Neuron (in vitro differentiated cells): ENCODE measurements around the gene PACS1.

Source experiments
- H2AFZ ChIP-seq: one replicate; pipeline ENCODE4 v1.6.1; 2013; ENCODE audit warnings: low read depth, mild to moderate bottlenecking, inconsistent platforms, low read length, moderate library complexity
- H3K27me3 ChIP-seq: one replicate; pipeline ENCODE4 v1.6.1; 2013; ENCODE audit warnings: low read length; ENCODE audit not compliant: insufficient read depth
- H3K36me3 ChIP-seq: one replicate; pipeline ENCODE4 v1.6.1; 2013; ENCODE audit warnings: low read length; ENCODE audit not compliant: insufficient read depth
- H3K4me1 ChIP-seq: one replicate; pipeline ENCODE4 v1.6.1; 2013; ENCODE audit warnings: low read length; ENCODE audit not compliant: insufficient read depth
- H3K4me3 ChIP-seq: 2 replicates; pipeline ENCODE4 v1.5.1; 2013; ENCODE audit warnings: mild to moderate bottlenecking, low read length, moderate library complexity
- H3K9me3 ChIP-seq: one replicate; pipeline ENCODE4 v1.6.1; 2013; ENCODE audit warnings: low read length

Gene PACS1

DNA sequence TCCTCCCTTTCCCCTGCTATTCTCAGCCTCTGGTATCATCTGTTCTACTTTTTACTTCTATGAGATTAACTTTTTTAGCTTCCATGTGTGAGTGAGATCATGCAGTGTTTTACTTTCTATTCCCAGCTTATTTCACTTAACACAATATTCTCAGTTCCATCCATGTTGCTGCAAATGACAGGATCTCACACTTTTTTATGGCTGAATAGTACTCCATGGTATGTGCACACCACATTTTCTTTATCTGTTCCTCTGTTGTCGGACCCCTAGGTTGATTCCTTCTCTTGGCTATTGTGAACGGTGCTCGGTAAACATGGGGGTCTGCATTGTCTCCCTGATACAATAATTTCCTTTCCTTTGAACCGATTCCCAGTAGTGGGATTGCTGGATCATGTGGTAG, 117.4 kb downstream of the PACS1 start:
- peaks cover 8% of the 10 kb centered on the region for H3K4me1 ChIP-seq
- no peaks in the 10 kb centered on the region for H3K9me3 ChIP-seq
- H2AFZ ChIP-seq = no peak overlapping the region
- no peaks in the 10 kb centered on the region for H3K27me3 ChIP-seq
- H3K4me3 ChIP-seq = no peak overlapping the region
- no peaks in the 10 kb centered on the region for H3K36me3 ChIP-seq

DNA sequence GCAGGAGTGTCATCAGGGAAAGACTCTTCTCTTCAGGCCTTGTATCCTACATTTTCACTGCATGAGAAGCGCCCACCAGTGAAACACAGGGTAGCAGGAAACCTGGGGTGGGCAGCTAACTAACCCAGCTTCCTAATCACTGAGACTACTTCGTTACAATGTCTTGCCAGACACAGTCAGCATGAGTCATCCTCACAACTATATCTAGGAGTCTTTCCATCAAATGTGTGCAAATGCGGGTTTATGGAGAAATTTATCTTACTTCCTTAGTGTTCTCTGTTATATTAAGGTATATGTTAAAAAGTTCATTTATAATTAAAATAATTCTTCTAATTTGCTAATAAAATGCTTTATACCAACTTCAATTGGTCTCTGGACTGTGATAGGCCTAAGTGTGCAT, 118.5 kb downstream of the PACS1 start:
- Histone ChIP-seq H2AFZ (no peak overlapping the region), H3K4me3 (no peak overlapping the region), H3K9me3 (no peaks in the 10 kb centered on the region)

DNA sequence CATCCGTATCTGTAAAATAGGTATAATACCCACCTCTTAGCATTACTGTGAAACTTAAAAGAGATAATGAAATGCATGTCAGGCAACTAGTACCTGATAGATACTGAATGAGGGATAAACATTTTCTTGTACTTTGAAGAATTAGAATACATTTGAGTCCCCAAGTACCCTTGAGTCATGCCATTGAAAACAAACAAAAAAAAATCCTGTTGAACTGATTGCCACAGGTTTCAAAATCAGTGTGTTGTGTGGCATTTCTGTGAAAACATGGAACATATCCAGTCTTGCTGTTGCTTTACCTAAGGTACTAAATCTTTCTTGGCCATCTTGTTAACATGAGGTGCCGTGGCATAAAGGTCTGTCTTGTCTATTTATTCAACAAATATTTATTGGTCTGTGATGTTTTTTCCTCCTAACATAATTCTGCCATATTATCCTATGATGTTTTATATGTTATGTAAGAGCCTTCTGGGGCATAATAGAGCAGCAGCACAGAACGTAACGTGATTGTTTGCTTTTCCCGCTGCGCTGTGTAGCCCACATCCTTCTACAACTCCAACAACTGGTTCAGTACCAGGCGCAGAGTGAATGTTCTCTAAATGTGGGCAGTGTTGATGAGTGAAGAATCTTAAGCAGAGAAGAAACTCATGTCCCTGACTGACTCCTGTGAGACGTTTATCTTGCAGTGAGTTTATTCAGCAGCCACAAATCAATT, 119.1 kb downstream of the PACS1 start:
- Histone ChIP-seq H3K4me1 (no peaks in the 10 kb centered on the region), H3K27me3 (no peaks in the 10 kb centered on the region), H2AFZ (no peak overlapping the region), H3K9me3 (no peaks in the 10 kb centered on the region), H3K4me3 (no peak overlapping the region), H3K36me3 (peaks cover 5% of the 10 kb centered on the region)

More for the DNA sequence above, 118.5 kb downstream of the PACS1 start:
- Histone ChIP-seq H3K36me3 (peaks cover 4% of the 10 kb centered on the region), H3K4me1 (peaks cover 4% of the 10 kb centered on the region), H3K27me3 (no peaks in the 10 kb centered on the region)

DNA sequence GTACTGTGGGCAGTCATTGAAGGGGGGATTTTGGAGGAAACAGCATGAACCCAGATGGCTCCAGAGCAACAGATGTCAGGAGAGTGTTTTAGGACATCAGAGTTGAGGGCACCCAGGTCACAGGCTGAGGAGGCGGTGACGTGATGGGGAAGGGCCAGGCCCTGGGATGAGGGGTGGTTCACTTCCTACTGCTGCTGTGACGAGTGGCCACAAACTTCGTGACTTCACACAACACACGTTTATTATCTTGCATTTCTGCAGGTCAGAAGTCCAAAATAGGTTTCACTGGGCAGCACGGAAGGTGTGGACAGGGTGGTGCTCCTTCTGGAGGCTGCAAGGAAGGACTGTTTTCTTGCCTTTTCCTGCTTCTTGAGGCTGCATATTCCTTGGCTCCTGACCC, 120.7 kb downstream of the PACS1 start:
- Histone ChIP-seq H2AFZ (no peak overlapping the region), H3K4me1 (no peaks in the 10 kb centered on the region), H3K27me3 (no peaks in the 10 kb centered on the region), H3K36me3 (peaks cover 8% of the 10 kb centered on the region), H3K4me3 (no peak overlapping the region), H3K9me3 (no peaks in the 10 kb centered on the region)

DNA sequence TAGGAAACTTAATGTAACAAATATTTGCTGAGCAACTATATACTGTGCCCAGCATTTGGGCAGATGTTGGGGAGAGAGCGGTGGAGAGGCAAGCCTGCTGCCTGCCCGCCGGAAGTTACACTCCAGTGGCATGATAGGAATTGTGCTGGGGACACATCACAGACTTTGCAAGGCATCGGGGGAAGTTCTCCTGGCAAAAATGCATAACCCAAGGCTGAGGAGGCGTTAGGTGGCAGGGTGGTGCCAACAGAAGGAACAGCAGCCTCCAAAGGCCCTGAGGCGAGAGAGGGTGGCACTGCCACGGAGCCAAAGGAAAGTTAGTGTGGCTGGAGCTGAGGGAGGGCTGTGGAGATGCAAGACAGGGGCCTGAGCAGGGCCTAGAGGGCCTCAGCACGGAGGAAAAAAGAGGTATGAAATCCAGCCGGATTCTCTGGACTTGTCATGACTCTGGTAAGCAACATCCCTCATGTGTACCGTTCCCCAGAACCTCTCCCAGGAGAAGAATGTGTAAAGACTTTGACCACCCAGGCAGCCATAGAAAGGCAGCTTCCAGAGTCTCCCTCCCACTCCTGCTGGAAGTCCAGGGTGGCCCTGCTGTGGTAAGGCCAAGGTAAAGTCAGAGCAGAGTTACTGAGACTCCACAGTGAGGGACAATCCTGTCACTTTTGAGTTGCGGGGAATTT, 122.2 kb downstream of the PACS1 start:
- Histone ChIP-seq H3K4me3 (no peak overlapping the region), H3K4me1 (no peaks in the 10 kb centered on the region), H3K36me3 (peaks cover 8% of the 10 kb centered on the region), H2AFZ (no peak overlapping the region), H3K27me3 (no peaks in the 10 kb centered on the region), H3K9me3 (no peaks in the 10 kb centered on the region)

DNA sequence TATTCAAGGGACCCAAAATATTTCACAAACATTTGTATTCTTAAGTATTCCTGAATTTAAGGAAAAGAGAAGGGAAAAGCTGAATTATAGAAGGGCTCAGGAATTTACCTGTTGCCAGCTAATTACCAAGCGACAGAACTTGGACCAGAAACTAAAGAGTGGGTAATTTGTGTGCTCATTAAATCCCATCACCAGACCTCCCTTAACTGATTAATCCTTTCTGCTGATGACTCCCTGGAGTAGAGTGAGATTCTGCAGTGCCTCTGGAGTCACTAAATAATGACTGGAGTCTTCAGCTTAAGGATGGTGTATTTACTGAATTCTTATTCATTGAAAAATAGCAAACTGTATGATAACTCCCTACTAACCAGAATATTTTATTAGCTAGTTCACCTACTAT, 124.3 kb downstream of the PACS1 start:
- Histone ChIP-seq H3K4me3 (no peak overlapping the region), H3K27me3 (no peaks in the 10 kb centered on the region), H3K9me3 (peaks cover 2% of the 10 kb centered on the region), H2AFZ (no peak overlapping the region), H3K36me3 (peaks cover 11% of the 10 kb centered on the region), H3K4me1 (no peaks in the 10 kb centered on the region)

DNA sequence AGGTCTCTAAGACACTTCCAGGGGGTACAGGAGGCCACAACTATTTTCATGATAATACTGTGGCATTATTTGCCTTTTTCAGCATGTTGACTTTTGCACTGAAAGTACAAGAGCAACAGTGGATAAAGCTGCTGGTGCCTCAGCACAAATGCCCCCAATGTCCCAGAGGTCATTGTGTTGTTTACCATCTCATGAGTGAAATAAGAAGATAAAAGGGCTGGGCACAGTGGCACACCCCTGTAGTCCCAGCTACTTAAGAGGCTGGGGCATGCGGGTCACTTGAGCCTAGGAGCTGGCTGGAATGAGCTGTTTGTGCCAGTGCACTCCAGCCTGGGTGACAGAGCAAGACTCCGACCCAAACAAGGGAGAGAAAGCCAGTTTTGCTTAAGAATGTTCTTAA, 125.8 kb downstream of the PACS1 start:
- H3K4me1 ChIP-seq = no peaks in the 10 kb centered on the region
- no peak overlapping the region for H3K4me3 ChIP-seq
- H3K27me3 ChIP-seq = no peaks in the 10 kb centered on the region
- H3K9me3 ChIP-seq = peaks cover 2% of the 10 kb centered on the region
- H2AFZ ChIP-seq = no peak overlapping the region
- peaks cover 11% of the 10 kb centered on the region for H3K36me3 ChIP-seq

DNA sequence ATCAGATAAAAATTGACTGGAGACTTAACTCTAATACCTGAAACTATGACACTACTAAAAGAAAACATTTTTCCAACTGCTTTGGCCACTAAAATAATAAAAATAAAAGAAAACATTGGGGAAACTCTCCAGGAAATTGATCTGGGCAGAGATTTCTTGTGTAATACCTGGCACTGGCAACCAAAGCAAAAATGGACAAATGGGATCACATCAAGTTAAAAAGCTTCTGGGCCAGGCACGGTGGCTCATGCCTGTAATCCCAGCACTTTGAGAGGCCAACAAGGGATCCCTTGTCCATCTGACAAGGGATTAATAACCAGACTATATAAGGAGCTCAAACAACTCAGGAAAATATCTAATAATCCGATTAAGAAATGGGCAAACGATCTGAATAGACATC, 133.8 kb downstream of the PACS1 start:
- H3K36me3 ChIP-seq = no peaks in the 10 kb centered on the region
- peaks cover 2% of the 10 kb centered on the region for H3K9me3 ChIP-seq
- H3K4me3 ChIP-seq = no peak overlapping the region
- no peaks in the 10 kb centered on the region for H3K27me3 ChIP-seq
- no peaks in the 10 kb centered on the region for H3K4me1 ChIP-seq
- H2AFZ ChIP-seq = no peak overlapping the region

DNA sequence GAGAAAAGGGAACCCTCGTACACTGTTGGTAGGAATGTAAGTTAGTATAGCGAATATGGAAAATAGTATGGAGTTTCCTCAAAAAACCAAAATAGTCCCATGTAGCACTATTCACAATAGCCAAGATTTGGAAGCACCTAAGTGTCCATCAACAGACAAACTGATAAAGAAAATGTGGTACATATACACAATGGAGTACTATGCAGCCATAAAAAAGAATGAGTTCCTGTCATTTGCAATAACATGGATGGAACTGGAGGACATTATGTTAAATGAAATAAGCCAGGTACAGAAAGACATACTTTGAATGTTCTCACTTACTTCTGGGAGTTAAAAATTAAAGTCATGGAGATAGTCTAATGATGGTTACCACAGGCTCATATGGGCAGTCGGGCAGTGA, 134.3 kb downstream of the PACS1 start:
- H3K36me3 ChIP-seq = no peaks in the 10 kb centered on the region
- H3K4me3 ChIP-seq = no peak overlapping the region
- H3K4me1 ChIP-seq = no peaks in the 10 kb centered on the region
- peaks cover 2% of the 10 kb centered on the region for H3K9me3 ChIP-seq
- no peak overlapping the region for H2AFZ ChIP-seq
- H3K27me3 ChIP-seq = no peaks in the 10 kb centered on the region

DNA sequence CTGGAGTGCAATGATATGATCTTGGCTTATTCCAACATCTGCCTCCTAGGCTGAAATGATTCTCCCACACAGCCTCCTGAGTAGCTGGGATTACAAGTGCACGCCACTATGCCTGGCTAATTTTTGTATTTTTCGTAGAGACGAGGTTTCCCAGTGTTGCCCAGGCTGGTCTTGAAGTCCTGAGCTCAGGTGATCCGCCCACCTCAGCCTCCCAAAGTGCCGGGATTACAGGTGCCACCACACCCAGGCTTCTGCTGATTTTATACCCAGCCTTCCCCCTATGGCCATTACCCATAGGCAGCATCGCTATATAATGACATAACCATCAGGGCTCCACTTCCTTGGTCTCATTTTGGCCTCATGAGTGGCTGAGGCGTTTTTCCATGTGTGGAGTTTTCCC, 137.7 kb downstream of the PACS1 start:
- Histone ChIP-seq H2AFZ (no peak overlapping the region), H3K27me3 (no peaks in the 10 kb centered on the region), H3K4me1 (no peaks in the 10 kb centered on the region), H3K9me3 (no peaks in the 10 kb centered on the region), H3K36me3 (peaks cover 7% of the 10 kb centered on the region), H3K4me3 (no peak overlapping the region)

DNA sequence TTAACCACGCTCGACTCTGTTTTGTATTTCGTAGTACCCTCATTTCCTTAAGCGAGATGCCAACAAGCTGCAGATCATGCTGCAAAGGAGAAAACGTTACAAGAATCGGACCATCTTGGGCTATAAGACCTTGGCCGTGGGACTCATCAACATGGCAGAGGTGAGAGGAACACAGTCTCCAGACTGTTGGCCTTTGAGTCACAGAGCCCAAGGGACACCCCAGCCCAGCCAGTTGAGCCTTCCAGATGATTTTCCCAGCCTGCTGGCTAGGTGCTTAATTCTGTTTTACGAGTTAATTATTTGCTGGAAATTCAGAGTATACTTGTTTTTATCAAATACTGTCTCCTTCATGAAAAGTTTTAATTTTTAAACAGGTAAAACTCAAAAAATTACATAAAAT, 141.0 kb downstream of the PACS1 start:
- no peak overlapping the region for H2AFZ ChIP-seq
- no peaks in the 10 kb centered on the region for H3K4me1 ChIP-seq
- H3K9me3 ChIP-seq = no peaks in the 10 kb centered on the region
- H3K36me3 ChIP-seq = peaks cover 16% of the 10 kb centered on the region
- no peak overlapping the region for H3K4me3 ChIP-seq
- H3K27me3 ChIP-seq = no peaks in the 10 kb centered on the region

DNA sequence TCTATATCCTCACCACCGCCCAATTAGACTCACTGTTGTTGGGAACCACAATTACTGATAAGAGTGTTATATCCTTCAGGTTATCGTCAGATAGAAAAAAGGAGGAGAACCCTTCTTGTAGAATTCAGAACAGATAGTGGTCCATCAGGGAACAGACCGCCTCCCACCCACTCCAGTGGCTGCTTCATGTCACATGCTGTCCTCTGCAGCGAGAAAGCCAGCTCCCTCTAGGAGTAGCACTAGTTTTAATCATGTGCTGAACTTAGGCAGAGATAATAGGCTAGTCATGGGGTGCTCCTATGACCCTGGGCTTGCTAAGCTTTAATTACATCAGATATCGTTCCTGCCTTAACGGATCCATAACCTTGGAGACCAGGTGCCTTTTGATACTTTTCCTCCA, 146.8 kb downstream of the PACS1 start:
- peaks cover 9% of the 10 kb centered on the region for H3K4me1 ChIP-seq
- H3K9me3 ChIP-seq = no peaks in the 10 kb centered on the region
- no peaks in the 10 kb centered on the region for H3K27me3 ChIP-seq
- H3K36me3 ChIP-seq = peaks cover 26% of the 10 kb centered on the region
- H3K4me3 ChIP-seq = no peak overlapping the region
- H2AFZ ChIP-seq = no peak overlapping the region

DNA sequence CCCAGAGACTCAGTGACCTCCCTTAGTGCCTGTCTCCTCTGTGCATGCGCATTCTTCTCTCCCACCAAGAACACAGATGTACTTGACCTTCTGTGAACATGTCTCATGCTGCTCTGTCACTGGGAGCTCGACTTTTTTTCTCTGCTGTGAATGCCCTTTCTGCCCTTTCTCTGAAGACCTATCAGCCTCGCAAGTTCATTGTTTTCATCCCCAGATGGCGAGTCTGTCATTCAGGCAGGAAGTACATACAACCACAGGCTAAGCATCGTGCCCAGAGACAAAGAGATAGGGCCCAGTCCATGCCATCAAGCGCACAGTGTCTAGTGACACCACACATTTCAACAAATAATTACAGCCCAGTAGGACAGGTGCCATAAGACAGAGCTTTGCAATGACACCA, 148.0 kb downstream of the PACS1 start:
- Histone ChIP-seq H3K9me3 (no peaks in the 10 kb centered on the region), H2AFZ (no peak overlapping the region), H3K27me3 (no peaks in the 10 kb centered on the region), H3K36me3 (peaks cover 25% of the 10 kb centered on the region), H3K4me1 (peaks cover 12% of the 10 kb centered on the region), H3K4me3 (no peak overlapping the region)
